H9 (cell line): ENCODE measurements around the gene PRDM2. TPM values are rescaled to one million over a fixed set of nuclear protein-coding genes. Genes with fewer than 3 reads are reported as not detected.

Experiments
- DNase-seq: peaks from one replicate; pipeline ENCODE4 v3.0.0-alpha.2; 2017
- H2AFZ ChIP-seq: one replicate; pipeline ENCODE4 v1.6.1; 2013; ENCODE audit warnings: mild to moderate bottlenecking, low read length, control low read depth, moderate library complexity
- H2AK5ac ChIP-seq: 2 replicates; pipeline ENCODE4 v1.6.1; 2013; ENCODE audit warnings: low read length, control low read depth, mixed read lengths; ENCODE audit not compliant: insufficient read length
- H2BK120ac ChIP-seq: one replicate; pipeline ENCODE4 v1.6.1; 2013; ENCODE audit warnings: low read depth, mild to moderate bottlenecking, low read length, control low read depth, inconsistent platforms; ENCODE audit not compliant: poor library complexity, severe bottlenecking
- H2BK12ac ChIP-seq: 2 replicates; pipeline ENCODE4 v1.6.1; 2013; ENCODE audit warnings: low read length, control low read depth, mixed read lengths, low read depth; ENCODE audit not compliant: insufficient read length
- H2BK15ac ChIP-seq: 2 replicates; pipeline ENCODE4 v1.6.1; 2013; ENCODE audit warnings: low read depth, low read length, control low read depth
- H2BK20ac ChIP-seq: one replicate; pipeline ENCODE4 v1.6.1; 2013; ENCODE audit warnings: low read depth, mild to moderate bottlenecking, low read length, control low read depth, inconsistent platforms; ENCODE audit not compliant: poor library complexity, severe bottlenecking
- H2BK5ac ChIP-seq: 2 replicates; pipeline ENCODE4 v1.6.1; 2013; ENCODE audit warnings: low read length, control low read depth, mixed read lengths; ENCODE audit not compliant: insufficient read length
- H3K14ac ChIP-seq: 2 replicates; pipeline ENCODE4 v1.6.1; 2013; ENCODE audit warnings: low read length, control low read depth; ENCODE audit not compliant: insufficient read depth
- H3K18ac ChIP-seq: 2 replicates; pipeline ENCODE4 v1.6.1; 2013; ENCODE audit warnings: low read depth, mild to moderate bottlenecking, mixed read lengths, low read length, control low read depth; ENCODE audit not compliant: insufficient read length
- H3K23ac ChIP-seq: 2 replicates; pipeline ENCODE4 v1.6.1; 2013; ENCODE audit warnings: low read length, control low read depth, mixed read lengths, low read depth; ENCODE audit not compliant: insufficient read length
- H3K23me2 ChIP-seq: 2 replicates; pipeline ENCODE4 v1.6.1; 2013; ENCODE audit warnings: low read depth, mild to moderate bottlenecking, mixed read lengths, low read length, control low read depth; ENCODE audit not compliant: insufficient read length, poor library complexity, severe bottlenecking
- H3K27ac ChIP-seq: 2 replicates; pipeline ENCODE4 v1.5.1; 2013; ENCODE audit warnings: low read length, control low read depth, mixed read lengths, low read depth; ENCODE audit not compliant: insufficient read length
- H3K27me3 ChIP-seq: 2 replicates; pipeline ENCODE4 v1.6.1; 2013; ENCODE audit warnings: low read length, control low read depth, inconsistent platforms; ENCODE audit not compliant: insufficient read depth
- H3K4ac ChIP-seq: 2 replicates; pipeline ENCODE4 v1.6.1; 2013; ENCODE audit warnings: low read depth, mild to moderate bottlenecking, control low read depth, inconsistent platforms, low read length, moderate library complexity
- H3K4me1 ChIP-seq: 2 replicates; pipeline ENCODE4 v1.6.1; 2013; ENCODE audit warnings: low read length, control low read depth, inconsistent platforms; ENCODE audit not compliant: insufficient read depth
- H3K4me2 ChIP-seq: 2 replicates; pipeline ENCODE4 v1.6.1; 2013; ENCODE audit warnings: low read length, control low read depth, mixed read lengths; ENCODE audit not compliant: insufficient read length, insufficient read depth
- H3K56ac ChIP-seq: 2 replicates; pipeline ENCODE4 v1.6.1; 2013; ENCODE audit warnings: low read depth, mild to moderate bottlenecking, mixed read lengths, low read length, control low read depth; ENCODE audit not compliant: insufficient read length
- H3K79me1 ChIP-seq: 2 replicates; pipeline ENCODE4 v1.6.1; 2013; ENCODE audit warnings: low read depth, mild to moderate bottlenecking, moderate library complexity, low read length, control low read depth, inconsistent platforms; ENCODE audit not compliant: insufficient read depth, poor library complexity, severe bottlenecking
- H3K79me2 ChIP-seq: 2 replicates; pipeline ENCODE4 v1.6.1; 2013; ENCODE audit warnings: low read length, control low read depth, inconsistent platforms; ENCODE audit not compliant: insufficient read depth
- H3K9ac ChIP-seq: 2 replicates; pipeline ENCODE4 v1.6.1; 2013; ENCODE audit warnings: low read length, control low read depth, mixed read lengths; ENCODE audit not compliant: insufficient read length; ENCODE audit errors: extremely low read depth
- H3K9me3 ChIP-seq: one replicate; pipeline ENCODE4 v1.6.1; 2013; ENCODE audit warnings: low read depth, low read length, inconsistent platforms; ENCODE audit not compliant: control insufficient read depth
- H3T11ph ChIP-seq: one replicate; pipeline ENCODE4 v1.6.1; 2013; ENCODE audit warnings: mild to moderate bottlenecking, low read length, control low read depth, inconsistent platforms
- H4K20me1 ChIP-seq: one replicate; pipeline ENCODE4 v1.6.1; 2013; ENCODE audit not compliant: control insufficient read depth, insufficient read length, insufficient read depth
- H4K5ac ChIP-seq: 2 replicates; pipeline ENCODE4 v1.6.1; 2013; ENCODE audit warnings: low read depth, mild to moderate bottlenecking, mixed read lengths, low read length, control low read depth; ENCODE audit not compliant: insufficient read length
- H4K8ac ChIP-seq: replicated peaks from 2 replicates; pipeline ENCODE4 v1.6.1; 2013; ENCODE audit warnings: low read length, control low read depth, mixed read lengths, low read depth; ENCODE audit not compliant: insufficient read length
- H4K91ac ChIP-seq: 2 replicates; pipeline ENCODE4 v1.6.1; 2013; ENCODE audit warnings: low read depth, mild to moderate bottlenecking, moderate library complexity, mixed read lengths, low read length, control low read depth; ENCODE audit not compliant: insufficient read length
- H3K27ac Mint-ChIP-seq, 3 experiments: 2 replicates in 2 of 3; 3 replicates in 1 of 3; pipeline ENCODE4 v1.8.0; 2020 to 2021; ENCODE audit warnings: mixed read lengths in 3 of 3, mild to moderate bottlenecking in 1 of 3, moderate library complexity in 1 of 3
- H3K27me3 Mint-ChIP-seq: 2 replicates; pipeline ENCODE4 v1.8.0; 2021; ENCODE audit warnings: low read depth, mild to moderate bottlenecking, moderate library complexity, mixed read lengths
- H3K36me3 Mint-ChIP-seq, 3 experiments: 2 replicates in 2 of 3; 3 replicates in 1 of 3; pipeline ENCODE4 v1.8.0; 2020 to 2021; ENCODE audit warnings: low read depth in 3 of 3, mixed read lengths in 3 of 3; ENCODE audit not compliant: insufficient read depth in 1 of 3
- H3K4me1 Mint-ChIP-seq, 2 experiments: 2 replicates each; pipeline ENCODE4 v1.8.0; 2020; ENCODE audit warnings: mixed read lengths in 2 of 2
- H3K4me3 Mint-ChIP-seq, 2 experiments: 2 replicates in 1 of 2; 3 replicates in 1 of 2; pipeline ENCODE4 v1.8.0; 2020 to 2021; ENCODE audit warnings: mild to moderate bottlenecking in 2 of 2, mixed read lengths in 2 of 2, moderate library complexity in 1 of 2
- H3K9me3 Mint-ChIP-seq, 2 experiments: 2 replicates in 1 of 2; 3 replicates in 1 of 2; pipeline ENCODE4 v1.8.0; 2020; ENCODE audit warnings: mild to moderate bottlenecking in 2 of 2, mixed read lengths in 2 of 2, moderate library complexity in 1 of 2
- WGBS: extraction: QIAGEN DNeasy Blood & Tissue Kit; methylation state at CpG from one replicate; pipeline ENCODE4 v1.1.7; 2013; ENCODE audit warnings: missing lambda C conversion rate, low lambda C conversion rate, mixed read lengths; ENCODE audit not compliant: insufficient read length; ENCODE audit errors: extremely low coverage; 5-methylcytosine and 5-hydroxymethylcytosine counted together
- total RNA-seq: library from RNA; stranded (reverse); gene quantifications from 2 replicates; pipeline ENCODE4 v1.2.1, GENCODE V29; 2021
- TF ChIP-seq, protein P1 (sequence below): fragments of 200-600 bp; sonication (generic); conservative IDR thresholded peaks from 3 replicates; pipeline ENCODE4 v1.8.0; 2021; ENCODE audit warnings: antibody characterized with exemption, mild to moderate bottlenecking

The PRDM2 gene
- total RNA-seq, 1 experiment from 2014 or later: 24.5 TPM

GRCh38 chr1:13751985-13752384 is 52.0 kb downstream of the PRDM2 start:
- no peak overlapping the region for H3K14ac ChIP-seq
- H3K4ac ChIP-seq: no peak overlapping the region
- H3K9ac ChIP-seq: no peak overlapping the region
- no peak overlapping the region for H2BK12ac ChIP-seq
- no peak overlapping the region for H2BK120ac ChIP-seq
- no peaks in the 10 kb centered on the region; the same call in 1 of the 2 replicates for H3K27me3 ChIP-seq
- H2AFZ ChIP-seq: no peak overlapping the region
- H3K27me3 Mint-ChIP-seq: peaks cover 18% of the 10 kb centered on the region
- no peak overlapping the region for H3K4me3 Mint-ChIP-seq
- H4K20me1 ChIP-seq: no peaks in the 10 kb centered on the region
- no peaks in the 10 kb centered on the region for H3K4me1 ChIP-seq
- no peak overlapping the region for H3K27ac Mint-ChIP-seq
- no peak overlapping the region for H3K23ac ChIP-seq
- H2AK5ac ChIP-seq: no peak overlapping the region
- H3K79me1 ChIP-seq: peaks cover 3% of the 10 kb centered on the region
- no peak overlapping the region for H2BK5ac ChIP-seq
- no peak for DNase-seq
- H3K9me3 Mint-ChIP-seq: no peaks in the 10 kb centered on the region
- peaks cover 12 to 18% of the 10 kb centered on the region in 2 experiments for H3K4me1 Mint-ChIP-seq
- H2BK15ac ChIP-seq: no peak overlapping the region
- H3K9me3 ChIP-seq: no peaks in the 10 kb centered on the region
- no peak overlapping the region for H3T11ph ChIP-seq
- H3K4me2 ChIP-seq: no peak overlapping the region
- peaks cover 5% of the 10 kb centered on the region for H3K79me2 ChIP-seq
- no peak overlapping the region for H3K18ac ChIP-seq
- no peak overlapping the region for H3K56ac ChIP-seq
- no peaks in the 10 kb centered on the region; a peak in 2 of 7 replicates for H3K36me3 Mint-ChIP-seq
- H2BK20ac ChIP-seq: no peak overlapping the region
- peaks cover 5% of the 10 kb centered on the region for H3K23me2 ChIP-seq
- no peak overlapping the region for H4K8ac ChIP-seq
- TF ChIP-seq, protein P1, sequence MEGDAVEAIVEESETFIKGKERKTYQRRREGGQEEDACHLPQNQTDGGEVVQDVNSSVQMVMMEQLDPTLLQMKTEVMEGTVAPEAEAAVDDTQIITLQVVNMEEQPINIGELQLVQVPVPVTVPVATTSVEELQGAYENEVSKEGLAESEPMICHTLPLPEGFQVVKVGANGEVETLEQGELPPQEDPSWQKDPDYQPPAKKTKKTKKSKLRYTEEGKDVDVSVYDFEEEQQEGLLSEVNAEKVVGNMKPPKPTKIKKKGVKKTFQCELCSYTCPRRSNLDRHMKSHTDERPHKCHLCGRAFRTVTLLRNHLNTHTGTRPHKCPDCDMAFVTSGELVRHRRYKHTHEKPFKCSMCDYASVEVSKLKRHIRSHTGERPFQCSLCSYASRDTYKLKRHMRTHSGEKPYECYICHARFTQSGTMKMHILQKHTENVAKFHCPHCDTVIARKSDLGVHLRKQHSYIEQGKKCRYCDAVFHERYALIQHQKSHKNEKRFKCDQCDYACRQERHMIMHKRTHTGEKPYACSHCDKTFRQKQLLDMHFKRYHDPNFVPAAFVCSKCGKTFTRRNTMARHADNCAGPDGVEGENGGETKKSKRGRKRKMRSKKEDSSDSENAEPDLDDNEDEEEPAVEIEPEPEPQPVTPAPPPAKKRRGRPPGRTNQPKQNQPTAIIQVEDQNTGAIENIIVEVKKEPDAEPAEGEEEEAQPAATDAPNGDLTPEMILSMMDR: no peak
- H4K5ac ChIP-seq: no peak overlapping the region
- no peak overlapping the region for H4K91ac ChIP-seq
- H3K27ac ChIP-seq: no peak overlapping the region
- no CpG with 5 or more reads among the region's 7 CpGs for WGBS
